Thyroid gland (tissue), 4 donors: ENCODE data around the gene PABPN1L.

Experiments
- POLR2A ChIP-seq, 2 donors: fragments of 450-650 bp; IDR thresholded peaks; one replicate each; pipeline ENCODE4 v1.6.1; 2017; ENCODE audit warnings: antibody characterized with exemption in 2 of 2, mild to moderate bottlenecking in 2 of 2, moderate library complexity in 1 of 2
- TF ChIP-seq, protein P1 (sequence below), 6 experiments: fragments of 200-600 bp in 3 of 6; fragments of 450-650 bp in 3 of 6; sonication (generic) in 3 of 6; IDR thresholded peaks; one replicate each; pipeline ENCODE4 v1.5.1; 2016 to 2019; ENCODE audit warnings: antibody characterized with exemption in 6 of 6, mild to moderate bottlenecking in 2 of 6, inconsistent platforms in 1 of 6, moderate library complexity in 1 of 6

DNA sequence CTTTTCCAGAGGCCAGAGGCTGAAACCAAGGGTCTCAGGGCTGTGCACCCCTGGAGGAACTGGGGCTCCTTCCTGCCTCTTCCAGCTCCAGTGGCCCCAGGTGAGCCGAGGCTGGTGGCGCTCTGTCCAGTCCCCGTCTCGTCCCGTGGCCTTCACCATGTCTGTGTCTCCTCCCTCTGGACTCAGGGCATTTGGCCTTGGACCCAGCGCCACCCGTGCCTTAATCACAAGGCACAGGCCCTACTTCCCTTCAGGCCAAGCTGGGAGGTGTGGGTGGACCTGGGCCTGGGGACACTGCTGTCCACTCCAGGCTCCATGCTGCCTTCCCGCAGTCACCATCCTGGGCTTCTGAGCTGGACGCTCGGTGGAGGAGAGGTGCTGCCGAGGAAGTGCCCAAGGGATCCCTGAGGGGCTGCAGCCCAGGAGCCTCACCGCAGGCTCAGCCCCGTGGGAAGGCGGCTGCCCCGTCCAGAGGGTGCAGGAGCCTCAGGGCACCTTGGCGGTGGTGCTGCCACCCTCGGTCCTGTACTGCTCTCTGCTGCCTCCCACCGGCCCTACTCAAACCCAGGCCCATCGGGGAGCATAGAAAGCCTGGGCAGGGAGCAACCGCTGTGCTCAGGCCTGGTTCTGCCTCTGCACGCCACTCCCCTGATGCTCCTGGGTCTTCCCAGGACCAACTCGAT lies 45.2 kb downstream of the PABPN1L start:
- TF ChIP-seq, protein P1, sequence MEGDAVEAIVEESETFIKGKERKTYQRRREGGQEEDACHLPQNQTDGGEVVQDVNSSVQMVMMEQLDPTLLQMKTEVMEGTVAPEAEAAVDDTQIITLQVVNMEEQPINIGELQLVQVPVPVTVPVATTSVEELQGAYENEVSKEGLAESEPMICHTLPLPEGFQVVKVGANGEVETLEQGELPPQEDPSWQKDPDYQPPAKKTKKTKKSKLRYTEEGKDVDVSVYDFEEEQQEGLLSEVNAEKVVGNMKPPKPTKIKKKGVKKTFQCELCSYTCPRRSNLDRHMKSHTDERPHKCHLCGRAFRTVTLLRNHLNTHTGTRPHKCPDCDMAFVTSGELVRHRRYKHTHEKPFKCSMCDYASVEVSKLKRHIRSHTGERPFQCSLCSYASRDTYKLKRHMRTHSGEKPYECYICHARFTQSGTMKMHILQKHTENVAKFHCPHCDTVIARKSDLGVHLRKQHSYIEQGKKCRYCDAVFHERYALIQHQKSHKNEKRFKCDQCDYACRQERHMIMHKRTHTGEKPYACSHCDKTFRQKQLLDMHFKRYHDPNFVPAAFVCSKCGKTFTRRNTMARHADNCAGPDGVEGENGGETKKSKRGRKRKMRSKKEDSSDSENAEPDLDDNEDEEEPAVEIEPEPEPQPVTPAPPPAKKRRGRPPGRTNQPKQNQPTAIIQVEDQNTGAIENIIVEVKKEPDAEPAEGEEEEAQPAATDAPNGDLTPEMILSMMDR (IDR thresholded peaks at IDR 0.05): no peak
- TF ChIP-seq POLR2A (IDR thresholded peaks at IDR 0.05): no peak
